Right lobe of liver (tissue), 4 donors: Measurements from ENCODE around the gene NPW.

Experiments used
- POLR2A ChIP-seq: fragments of 450-650 bp; IDR thresholded peaks from one replicate; pipeline ENCODE4 v1.6.1; 2017; ENCODE audit warnings: antibody characterized with exemption, mild to moderate bottlenecking
- TF ChIP-seq, protein P1 (sequence below), 4 donors: fragments of 200-600 bp in 3 of 4; fragments of 450-650 bp in 1 of 4; IDR thresholded peaks; one replicate each; pipeline versions ENCODE4 v1.5.1 to v1.8.0; 2016 to 2022; ENCODE audit warnings: antibody characterized with exemption in 4 of 4, mild to moderate bottlenecking in 2 of 4
- donor health status: DM: no; HTN: no; CAD: no.
- donor health status: DM: no; HTN: no; CAD: no.
- donor health status: DM: no; HTN: yes; CAD: no.

- TF ChIP-seq, protein P1, sequence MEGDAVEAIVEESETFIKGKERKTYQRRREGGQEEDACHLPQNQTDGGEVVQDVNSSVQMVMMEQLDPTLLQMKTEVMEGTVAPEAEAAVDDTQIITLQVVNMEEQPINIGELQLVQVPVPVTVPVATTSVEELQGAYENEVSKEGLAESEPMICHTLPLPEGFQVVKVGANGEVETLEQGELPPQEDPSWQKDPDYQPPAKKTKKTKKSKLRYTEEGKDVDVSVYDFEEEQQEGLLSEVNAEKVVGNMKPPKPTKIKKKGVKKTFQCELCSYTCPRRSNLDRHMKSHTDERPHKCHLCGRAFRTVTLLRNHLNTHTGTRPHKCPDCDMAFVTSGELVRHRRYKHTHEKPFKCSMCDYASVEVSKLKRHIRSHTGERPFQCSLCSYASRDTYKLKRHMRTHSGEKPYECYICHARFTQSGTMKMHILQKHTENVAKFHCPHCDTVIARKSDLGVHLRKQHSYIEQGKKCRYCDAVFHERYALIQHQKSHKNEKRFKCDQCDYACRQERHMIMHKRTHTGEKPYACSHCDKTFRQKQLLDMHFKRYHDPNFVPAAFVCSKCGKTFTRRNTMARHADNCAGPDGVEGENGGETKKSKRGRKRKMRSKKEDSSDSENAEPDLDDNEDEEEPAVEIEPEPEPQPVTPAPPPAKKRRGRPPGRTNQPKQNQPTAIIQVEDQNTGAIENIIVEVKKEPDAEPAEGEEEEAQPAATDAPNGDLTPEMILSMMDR (IDR thresholded peaks at IDR 0.05) = no peak
- TF ChIP-seq POLR2A = no peak
Measured at GRCh38 chr16:1978476-1979120, 41.0 kb upstream of the NPW start.
